Measurements from ENCODE around the gene HNRNPA3. TPM values are rescaled to one million over a fixed set of nuclear protein-coding genes. Genes with fewer than 3 reads are reported as not detected.

The HNRNPA3 gene
- total and polyA plus RNA-seq, 10 of the 15 experiments (the other 5 are each of a cell fraction or from before 2014, with no cell fraction given) = 40.4 to 343 (median 206) TPM

DNA sequence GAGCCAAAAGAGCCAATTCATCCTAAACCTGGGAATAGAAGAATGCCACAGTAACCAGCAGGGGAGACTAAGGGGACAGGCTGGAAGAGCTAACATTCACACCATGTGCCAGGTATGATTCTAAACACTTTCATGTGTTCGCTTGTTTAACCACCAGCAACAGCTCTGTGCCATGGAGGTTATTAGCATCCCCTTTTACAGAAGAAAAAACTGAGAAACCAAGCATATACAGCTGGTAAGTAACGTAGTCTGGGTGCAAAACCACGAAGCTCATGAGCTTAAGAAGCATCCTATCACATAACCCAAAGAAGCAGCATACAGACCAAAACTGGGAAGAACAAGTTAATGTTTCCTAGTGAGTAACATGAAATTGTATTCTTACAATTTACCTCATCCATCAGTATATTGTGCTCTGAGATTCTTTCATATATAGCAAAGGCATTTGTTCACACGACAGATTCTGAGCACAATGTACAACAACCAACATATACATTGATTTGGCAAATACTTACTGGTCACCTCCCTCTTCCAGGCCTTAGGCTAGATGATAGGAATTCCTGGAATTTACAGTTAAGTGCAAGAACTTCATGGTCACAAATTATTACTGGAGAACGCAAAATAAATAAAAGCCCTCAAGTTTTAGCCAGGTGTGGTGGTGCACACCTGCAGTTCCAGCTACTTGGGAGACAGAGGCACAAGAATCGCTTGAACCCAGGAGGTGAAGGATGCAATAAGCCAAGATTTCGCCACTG, 36.5 kb upstream of the HNRNPA3 start:
- H3K79me2 ChIP-seq (ENCODE audit: control insufficient read depth, insufficient read depth, low read length) = no peaks in the 10 kb centered on the region
- H4K20me1 ChIP-seq (ENCODE audit: control insufficient read depth, insufficient read depth) = no peaks in the 10 kb centered on the region
- TF ChIP-seq IKZF1 (conservative IDR thresholded peaks at IDR 0.05) (no peak), KAT2A (conservative IDR thresholded peaks at IDR 0.05; ENCODE audit: control insufficient read depth, low read depth, low read length) (no peak), BCL11A (IDR thresholded peaks at IDR 0.05; ENCODE audit: low read depth, low read length) (no peak), ZNF207 (IDR thresholded peaks at IDR 0.05; ENCODE audit: borderline replicate concordance) (no peak), EP300 (IDR thresholded peaks at IDR 0.05; ENCODE audit: borderline replicate concordance in 1 of 2, control insufficient read depth in 1 of 2, low read depth in 2 of 2, low read length in 2 of 2) (no peak), HDAC6 (IDR thresholded peaks at IDR 0.05; ENCODE audit: unreplicated experiment) (no peak), ZNF384 (IDR thresholded peaks at IDR 0.05; ENCODE audit: borderline replicate concordance, low read depth, low read length) (no peak), MYC (IDR thresholded peaks at IDR 0.05; ENCODE audit: insufficient read depth, insufficient read length, insufficient replicate concordance, low read length, severe bottlenecking) (no peak), RUNX3 (IDR thresholded peaks at IDR 0.05; ENCODE audit: low read length) (no peak), POU2F2 (IDR thresholded peaks at IDR 0.05; ENCODE audit: borderline replicate concordance, low read depth, low read length) (no peak), ZSCAN29 (IDR thresholded peaks at IDR 0.05) (no peak), EZH2 (IDR thresholded peaks at IDR 0.05; ENCODE audit: borderline replicate concordance, control insufficient read depth, low read depth, low read length) (no peak), TCF7 (IDR thresholded peaks at IDR 0.05; ENCODE audit: borderline replicate concordance) (no peak), SPI1 (IDR thresholded peaks at IDR 0.05; ENCODE audit: borderline replicate concordance, insufficient read depth, low read depth, low read length) (no peak)
- TF ChIP-seq, protein P1, sequence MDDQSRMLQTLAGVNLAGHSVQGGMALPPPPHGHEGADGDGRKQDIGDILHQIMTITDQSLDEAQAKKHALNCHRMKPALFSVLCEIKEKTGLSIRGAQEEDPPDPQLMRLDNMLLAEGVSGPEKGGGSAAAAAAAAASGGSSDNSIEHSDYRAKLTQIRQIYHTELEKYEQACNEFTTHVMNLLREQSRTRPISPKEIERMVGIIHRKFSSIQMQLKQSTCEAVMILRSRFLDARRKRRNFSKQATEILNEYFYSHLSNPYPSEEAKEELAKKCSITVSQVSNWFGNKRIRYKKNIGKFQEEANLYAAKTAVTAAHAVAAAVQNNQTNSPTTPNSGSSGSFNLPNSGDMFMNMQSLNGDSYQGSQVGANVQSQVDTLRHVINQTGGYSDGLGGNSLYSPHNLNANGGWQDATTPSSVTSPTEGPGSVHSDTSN (IDR thresholded peaks at IDR 0.05; ENCODE audit: insufficient replicate concordance, low read depth, low read length) = no peak
- no peak; the same call in 2 of the 3 replicates for ATAC-seq
- in situ Hi-C loops (cut with MboI) = no loop called here
- ChIA-PET CTCF (interaction anchor here (0.7 to 2.8 kb wide), 6 partner anchors 9 to 121 kb away, joined by 3 to 10 read pairs (median 3); no protein-coding TSS in a partner anchor), POLR2A (interaction anchor here (0.9 kb wide), 1 partner anchor 22 kb away, joined by 3 read pairs; no protein-coding TSS in a partner anchor), SMC1A (ENCODE audit: uncharacterized antibody, unreplicated experiment) (interaction anchor here (1.0 to 1.4 kb wide), 5 partner anchors 10 to 26 kb away, joined by 3 to 6 read pairs (median 3); no protein-coding TSS in a partner anchor), RAD21 (ENCODE audit: unreplicated experiment) (interaction anchor here (0.7 to 2.6 kb wide), 2 partner anchors 11 to 19 kb away, joined by 3 to 13 read pairs; no protein-coding TSS in a partner anchor)
- no peak overlapping the region for H3K27ac ChIP-seq (ENCODE audit: control insufficient read depth, insufficient read depth)
- H3K36me3 ChIP-seq (ENCODE audit: control insufficient read depth in 2 of 2, insufficient read depth in 2 of 2, low read length in 1 of 2) = no peaks in the 10 kb centered on the region
- H3K9me3 ChIP-seq (replicated peaks; ENCODE audit: control insufficient read depth, insufficient read depth, low read length) = no peaks in the 10 kb centered on the region
- intact Hi-C loops (cut with micrococcal nuclease; ENCODE audit: unreplicated experiment) = no loop called here
- no peak for FAIRE-seq
- H3K4me3 ChIP-seq = no peak overlapping the region
- H3K4me1 ChIP-seq (ENCODE audit: control insufficient read depth, insufficient read depth, low read length) = peaks cover 5% of the 10 kb centered on the region; the same call in 1 of the 2 replicates
- no peaks in the 10 kb centered on the region for H3K27me3 ChIP-seq (replicated peaks in 1 of 2; ENCODE audit: control insufficient read depth in 2 of 2, insufficient read depth in 2 of 2, low read length in 1 of 2)
- no peak overlapping the region for H3K4me2 ChIP-seq (ENCODE audit: control insufficient read depth, insufficient read depth)
- 58% methylated on average over 7 of the region's 7 CpGs for WGBS (ENCODE audit: insufficient coverage, insufficient replicate concordance, low lambda C conversion rate, missing lambda C conversion rate)
- no TSS peak for BruUV-seq (replicated peaks)
- DNase-seq (ENCODE audit: low read depth, low spot score) = no peak
- H2AFZ ChIP-seq (ENCODE audit: control insufficient read depth, low read depth, low read length) = no peak overlapping the region
- H3K9ac ChIP-seq (ENCODE audit: control insufficient read depth, insufficient read depth, low read length) = no peak overlapping the region
